ENCODE data around the gene MKLN1.
"Not testable (repeated sequence)": the region's sequence is repeated elsewhere in the genome, so short reads cannot be mapped to it uniquely, and the experiment has no call there.

Gene MKLN1

DNA sequence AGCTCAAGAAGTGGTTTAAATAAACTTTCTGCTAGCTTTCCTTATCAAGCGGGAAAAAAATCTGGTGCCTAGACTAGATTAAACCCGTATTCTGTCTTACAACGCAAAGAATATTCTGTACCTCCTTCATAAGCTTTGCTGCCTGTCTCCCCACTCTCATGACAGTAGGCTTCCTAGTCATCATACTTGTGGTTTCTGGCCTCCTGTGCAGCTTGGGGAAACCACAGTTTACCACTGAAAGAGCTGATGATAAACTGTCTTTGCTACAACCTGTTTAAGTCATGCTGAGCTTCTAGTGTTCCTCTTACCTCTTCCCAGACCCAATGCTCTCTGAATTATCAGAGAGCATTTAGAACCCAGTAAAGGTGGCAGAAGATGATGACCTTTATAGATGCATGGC is 173.7 kb downstream of the MKLN1 start:
- DNase-seq (ENCODE audit: extremely low spot score), result no peak
- ChIA-PET POLR2A (no interaction called here), CTCF (interaction anchor here (1.0 to 5.4 kb wide), 8 partner anchors 9 to 604 kb away, joined by 3 to 59 read pairs (median 4); no protein-coding TSS in a partner anchor)
- TF ChIP-seq, protein P1, sequence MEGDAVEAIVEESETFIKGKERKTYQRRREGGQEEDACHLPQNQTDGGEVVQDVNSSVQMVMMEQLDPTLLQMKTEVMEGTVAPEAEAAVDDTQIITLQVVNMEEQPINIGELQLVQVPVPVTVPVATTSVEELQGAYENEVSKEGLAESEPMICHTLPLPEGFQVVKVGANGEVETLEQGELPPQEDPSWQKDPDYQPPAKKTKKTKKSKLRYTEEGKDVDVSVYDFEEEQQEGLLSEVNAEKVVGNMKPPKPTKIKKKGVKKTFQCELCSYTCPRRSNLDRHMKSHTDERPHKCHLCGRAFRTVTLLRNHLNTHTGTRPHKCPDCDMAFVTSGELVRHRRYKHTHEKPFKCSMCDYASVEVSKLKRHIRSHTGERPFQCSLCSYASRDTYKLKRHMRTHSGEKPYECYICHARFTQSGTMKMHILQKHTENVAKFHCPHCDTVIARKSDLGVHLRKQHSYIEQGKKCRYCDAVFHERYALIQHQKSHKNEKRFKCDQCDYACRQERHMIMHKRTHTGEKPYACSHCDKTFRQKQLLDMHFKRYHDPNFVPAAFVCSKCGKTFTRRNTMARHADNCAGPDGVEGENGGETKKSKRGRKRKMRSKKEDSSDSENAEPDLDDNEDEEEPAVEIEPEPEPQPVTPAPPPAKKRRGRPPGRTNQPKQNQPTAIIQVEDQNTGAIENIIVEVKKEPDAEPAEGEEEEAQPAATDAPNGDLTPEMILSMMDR (IDR thresholded peaks at IDR 0.05; ENCODE audit: control extremely low read depth, extremely low read depth, low read depth, missing control alignments), result no peak

DNA sequence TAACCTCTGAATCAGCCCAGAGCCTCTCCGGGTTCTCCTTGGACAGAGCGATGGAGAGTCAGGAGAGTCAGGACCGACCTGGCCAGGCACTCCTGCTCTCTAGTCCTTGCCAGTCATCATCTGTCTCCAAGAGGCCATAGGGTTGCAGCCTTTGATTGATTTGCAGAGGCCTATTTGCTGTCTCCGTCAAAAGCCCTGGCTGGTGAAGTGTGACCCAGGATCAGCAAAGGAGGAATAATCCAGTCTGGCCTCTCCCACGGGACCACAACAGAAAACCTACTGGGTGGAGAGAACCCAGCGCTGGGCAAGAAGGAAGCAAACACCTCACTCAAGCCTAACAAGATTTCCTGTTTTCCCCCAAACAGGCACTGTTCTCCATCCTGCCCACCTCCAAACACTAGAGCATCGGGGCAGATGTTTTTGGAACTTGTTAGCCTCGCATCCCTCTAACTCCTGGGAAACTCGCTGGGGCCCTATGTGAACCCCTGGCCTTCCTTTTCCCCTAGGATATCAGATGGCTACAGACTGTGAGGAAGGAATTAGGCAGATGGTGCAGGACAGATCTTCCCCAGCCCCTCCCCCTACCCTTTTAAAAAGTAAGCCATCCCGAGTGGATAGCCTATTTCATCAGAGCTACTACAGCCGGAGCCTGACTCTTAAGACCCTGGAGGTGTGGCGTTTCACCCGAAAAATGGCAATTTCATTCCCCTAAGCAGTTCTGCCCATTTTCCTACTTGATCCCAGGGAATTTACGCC is 174.4 kb downstream of the MKLN1 start:
- no peak for DNase-seq (ENCODE audit: extremely low spot score)
- ChIA-PET CTCF (interaction anchor here (1.0 to 5.4 kb wide), 8 partner anchors 10 to 606 kb away, joined by 3 to 59 read pairs (median 4); no protein-coding TSS in a partner anchor), POLR2A (no interaction called here)
- TF ChIP-seq, protein P1 (IDR thresholded peaks at IDR 0.05; ENCODE audit: control extremely low read depth, extremely low read depth, low read depth, missing control alignments), result no peak

DNA sequence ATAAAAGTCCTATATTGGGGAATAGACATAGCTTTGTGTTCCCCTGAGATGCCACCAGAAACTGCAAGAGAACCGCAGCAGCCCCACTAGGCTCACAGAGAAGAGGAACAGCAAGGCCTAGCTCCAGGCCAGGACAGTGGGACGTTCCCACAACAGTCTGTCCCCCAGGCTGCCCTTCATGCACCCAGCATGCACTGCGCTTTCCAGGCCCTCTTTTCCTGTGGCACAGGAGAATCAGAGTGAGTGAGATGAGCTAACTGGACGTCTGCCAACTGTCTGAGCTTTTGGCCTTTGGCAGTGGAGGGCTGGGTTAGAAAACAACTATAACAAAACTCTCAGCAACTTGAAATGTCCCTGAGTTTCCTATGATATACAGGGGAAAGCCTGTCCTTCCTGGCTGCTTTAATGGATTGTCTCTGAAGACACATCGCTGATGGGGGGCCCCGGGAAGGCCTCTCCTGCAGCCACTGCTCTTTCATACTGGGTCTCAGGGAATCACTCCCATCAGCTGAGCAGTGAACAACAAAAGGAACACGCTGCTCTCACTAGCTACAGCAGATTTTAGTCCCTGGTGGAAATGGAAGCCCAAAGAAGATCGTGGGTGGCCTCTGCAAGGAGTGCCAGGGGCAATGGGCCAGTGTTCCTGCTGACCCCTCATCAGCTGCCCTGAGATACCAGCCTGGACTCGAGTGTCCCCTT is 175.3 kb downstream of the MKLN1 start:
- TF ChIP-seq, protein P1 (IDR thresholded peaks at IDR 0.05; ENCODE audit: control extremely low read depth, extremely low read depth, low read depth, missing control alignments), result no peak
- no peak for DNase-seq (ENCODE audit: extremely low spot score)
- ChIA-PET CTCF (interaction anchor here (1.0 to 5.4 kb wide), 6 partner anchors 10 to 670 kb away, joined by 3 to 59 read pairs (median 4); no protein-coding TSS in a partner anchor), POLR2A (no interaction called here)

DNA sequence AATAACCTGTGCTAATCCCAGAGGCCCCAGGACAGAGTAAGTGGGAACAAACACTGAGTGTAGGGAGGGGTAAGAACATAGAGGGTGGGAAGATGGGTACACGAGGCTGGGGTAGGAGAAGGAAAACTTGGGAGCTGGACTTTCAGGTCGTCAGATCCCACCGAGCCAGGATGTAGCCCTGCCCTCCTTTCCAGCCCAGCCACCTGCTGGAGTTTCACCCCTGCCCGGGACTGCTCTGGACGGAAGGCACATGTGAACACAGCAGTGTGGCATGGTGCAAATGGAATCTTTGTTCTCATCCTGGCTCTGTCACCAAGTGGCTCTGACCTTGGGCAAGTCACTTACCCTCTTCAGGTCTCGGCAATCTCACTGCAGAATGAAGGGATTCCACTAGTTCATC is 176.0 kb downstream of the MKLN1 start:
- CTCF ChIA-PET, result interaction anchor here (0.9 to 5.4 kb wide), 5 partner anchors 9 to 671 kb away, joined by 3 to 59 read pairs (median 3); no protein-coding TSS in a partner anchor

DNA sequence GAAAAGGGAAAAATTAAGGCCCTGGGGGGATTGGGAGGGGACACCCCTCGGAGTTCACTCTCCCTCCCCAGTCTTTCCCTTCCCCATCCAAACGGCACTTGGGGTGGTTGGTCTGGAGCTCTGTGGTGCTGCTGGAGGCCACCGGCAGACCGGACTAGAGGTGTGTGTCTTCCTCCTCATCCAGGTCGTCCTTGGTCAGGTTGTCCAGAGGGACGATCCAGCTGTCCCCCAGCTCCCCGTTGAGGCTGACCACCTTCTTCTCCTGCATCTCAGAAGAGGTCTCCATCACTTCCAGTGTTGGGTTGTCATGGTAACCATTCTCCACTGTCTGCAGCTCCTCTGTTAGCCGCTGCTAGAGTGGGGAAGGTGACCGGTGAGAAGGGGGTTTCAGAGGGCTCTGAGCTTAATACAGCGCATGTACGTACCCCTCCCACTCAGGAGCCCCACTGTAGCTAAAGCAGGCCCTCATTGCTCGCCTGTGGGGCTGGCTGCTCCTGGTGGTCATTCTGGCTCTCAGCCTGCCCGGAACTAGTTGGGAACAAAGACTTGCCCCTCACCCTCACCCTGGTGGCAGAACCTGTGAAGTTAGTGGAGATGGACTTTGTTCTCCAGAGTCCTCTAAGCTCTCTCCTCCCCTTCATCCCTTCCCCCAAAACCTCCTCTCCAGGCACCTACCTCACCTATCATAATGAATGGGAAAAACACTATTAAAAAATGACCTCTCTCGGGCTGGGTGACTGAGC is 176.7 kb downstream of the MKLN1 start:
- no peak for DNase-seq (ENCODE audit: extremely low spot score)
- TF ChIP-seq, protein P1 (IDR thresholded peaks at IDR 0.05; ENCODE audit: control extremely low read depth, extremely low read depth, low read depth, missing control alignments), result no peak
- ChIA-PET CTCF (interaction anchor here (0.7 to 5.4 kb wide), 10 partner anchors 8 to 672 kb away, joined by 3 to 59 read pairs (median 3); no protein-coding TSS in a partner anchor), POLR2A (no interaction called here)

More for the DNA sequence above, 176.0 kb downstream of the MKLN1 start:
- no peak for DNase-seq (ENCODE audit: extremely low spot score)
- POLR2A ChIA-PET, result no interaction called here
- TF ChIP-seq, protein P1 (IDR thresholded peaks at IDR 0.05; ENCODE audit: control extremely low read depth, extremely low read depth, low read depth, missing control alignments), result no peak

DNA sequence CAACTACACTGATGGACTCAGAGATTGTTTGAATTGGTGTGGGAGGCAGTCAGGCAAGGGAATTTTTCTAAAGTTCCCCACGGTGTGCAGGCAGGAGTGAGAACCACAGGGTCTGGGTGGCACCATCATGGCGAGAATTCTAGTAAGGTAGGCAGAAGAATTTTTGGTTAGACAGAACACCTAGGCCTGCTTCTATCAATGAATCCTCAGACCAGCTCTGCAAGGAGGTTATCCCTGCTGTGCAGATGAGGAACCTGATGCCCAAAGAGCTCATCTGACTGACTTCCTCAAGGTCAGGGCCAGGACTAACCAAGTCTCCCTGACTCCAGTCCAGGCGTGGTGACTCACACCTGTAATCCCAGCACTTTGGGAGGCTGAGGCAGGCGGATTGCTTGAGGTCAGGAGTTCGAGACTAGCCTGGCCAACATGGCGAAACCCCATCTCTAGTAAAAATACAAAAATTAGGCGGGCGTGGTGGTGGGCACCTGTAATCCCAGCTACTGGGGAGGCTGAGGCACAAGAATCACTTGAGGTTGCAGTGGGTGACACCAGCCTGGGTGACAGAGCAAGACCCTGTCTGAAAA is 177.5 kb downstream of the MKLN1 start:
- DNase-seq (ENCODE audit: extremely low spot score); POLR2A ChIA-PET: not testable (repeated sequence)
- CTCF ChIA-PET, result interaction anchor here (0.7 to 5.4 kb wide), 8 partner anchors 8 to 609 kb away, joined by 3 to 59 read pairs (median 4); no protein-coding TSS in a partner anchor

Data from GM10248 (cell line).